ENCODE data around the gene MPL. TPM values are rescaled to one million over a fixed set of nuclear protein-coding genes. Genes with fewer than 3 reads are reported as not detected.

Gene MPL
- total RNA-seq, 2 experiments from 2014 or later, result not detected

DNA sequence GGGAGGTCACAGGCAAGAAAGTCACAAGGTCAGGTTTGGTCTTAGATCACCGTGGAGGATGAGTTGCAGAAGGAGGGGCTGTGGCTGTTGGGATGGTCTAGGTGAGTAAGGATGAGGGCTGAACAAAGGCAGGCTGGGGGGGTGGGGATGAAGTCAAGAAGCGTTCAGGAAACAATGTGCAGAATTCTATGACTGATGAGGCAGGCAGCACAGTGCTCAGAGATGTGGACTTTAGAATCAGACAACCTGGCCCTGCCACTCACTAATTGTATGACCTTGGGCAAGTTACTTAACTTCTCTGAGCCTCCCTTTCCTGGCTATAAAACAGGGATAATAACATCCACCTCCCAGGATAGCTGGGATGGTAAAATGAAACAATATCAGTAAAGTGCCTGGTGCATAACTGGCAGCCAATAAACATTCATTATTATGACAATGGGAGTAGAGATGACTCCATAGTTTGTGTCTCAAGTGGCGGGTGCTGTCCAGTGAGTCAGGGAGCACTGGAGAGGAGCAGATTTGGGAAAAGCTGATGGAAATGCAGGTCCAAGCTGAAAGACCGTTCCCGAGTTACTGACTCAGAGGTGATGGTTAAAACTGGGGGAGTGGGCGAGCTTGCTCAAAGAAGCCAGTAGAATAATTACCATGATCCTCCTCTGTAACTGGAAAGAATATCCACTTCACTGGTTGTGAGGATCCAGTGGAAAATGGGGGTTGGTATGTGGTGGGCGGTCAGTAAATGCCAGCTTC is 34.7 kb upstream of the MPL start:
- DNase-seq, result no peak
- POLR2A ChIA-PET, result no interaction called here
- Mint-ChIP-seq H3K27ac (no peak overlapping the region), H3K36me3 (no peaks in the 10 kb centered on the region), H3K9me3 (no peaks in the 10 kb centered on the region), H3K27me3 (no peaks in the 10 kb centered on the region), H3K4me1 (peaks cover 9% of the 10 kb centered on the region), H3K4me3 (no peak overlapping the region)
- ATAC-seq (ENCODE audit: low read depth), result no peak

DNA sequence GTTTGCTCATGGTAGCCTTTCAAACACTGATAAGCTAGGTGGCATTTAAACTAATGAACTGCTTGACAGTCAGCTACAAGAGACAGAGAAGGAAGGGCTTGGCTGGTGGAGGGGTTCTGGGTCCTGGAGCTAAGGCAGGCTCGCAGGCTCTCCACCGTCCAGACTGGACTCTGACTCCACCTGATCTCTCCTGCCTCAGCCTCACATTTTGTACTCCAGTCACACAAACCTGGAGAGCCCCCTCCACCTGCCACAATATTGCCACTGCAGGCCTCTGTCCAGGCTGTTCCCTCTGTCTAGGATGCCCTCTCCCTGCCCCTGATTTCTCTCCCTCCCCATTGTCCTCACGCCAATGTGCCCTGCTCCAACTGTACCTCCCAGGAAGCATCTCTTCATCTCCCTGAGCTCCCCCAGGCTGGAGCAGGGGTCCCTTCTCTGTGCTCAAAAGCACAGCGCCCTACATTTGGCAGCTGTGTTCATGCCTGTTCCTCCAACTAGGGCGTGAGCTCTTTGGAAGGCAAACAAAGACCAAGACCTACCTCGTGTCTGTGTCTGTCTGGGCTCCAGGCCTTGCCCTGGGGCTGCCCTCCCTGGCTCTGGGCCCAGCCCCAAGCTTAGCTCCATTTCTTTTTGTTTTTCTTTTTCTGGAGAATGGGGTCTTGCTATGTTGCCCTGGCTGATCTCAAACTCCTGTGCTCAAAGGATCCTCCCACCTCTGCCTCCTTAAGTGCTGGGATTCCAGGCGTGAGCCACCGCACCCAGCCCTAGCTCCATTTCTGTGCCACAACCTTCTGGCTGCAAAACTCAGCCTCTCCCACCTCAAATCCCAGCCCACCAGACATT is 33.9 kb upstream of the MPL start:
- H3K36me3 Mint-ChIP-seq, result no peaks in the 10 kb centered on the region
- H3K4me1 Mint-ChIP-seq, result peaks cover 9% of the 10 kb centered on the region
- no peak for ATAC-seq (ENCODE audit: low read depth)
- H3K27ac Mint-ChIP-seq, result no peak overlapping the region
- DNase-seq, result no peak
- H3K4me3 Mint-ChIP-seq, result no peak overlapping the region
- H3K27me3 Mint-ChIP-seq, result no peaks in the 10 kb centered on the region
- H3K9me3 Mint-ChIP-seq, result no peaks in the 10 kb centered on the region
- POLR2A ChIA-PET, result no interaction called here

DNA sequence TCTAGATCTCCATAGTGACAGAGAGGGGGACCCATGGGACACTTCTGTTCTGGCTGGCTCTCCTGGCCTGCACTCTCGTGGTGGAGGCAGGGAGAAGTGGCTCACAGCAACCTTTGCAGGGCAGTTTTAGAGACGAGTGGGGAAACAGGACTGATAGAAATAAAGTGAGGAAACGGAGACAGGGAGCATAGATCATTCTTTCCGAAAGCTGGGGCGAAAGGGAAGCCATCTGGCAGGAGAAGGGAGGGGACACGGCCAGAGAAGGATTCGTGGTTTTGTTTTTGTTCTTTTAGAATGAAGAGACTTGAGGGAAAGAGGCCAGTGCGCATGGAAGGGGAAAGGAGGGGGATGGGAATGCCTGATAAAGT is 33.3 kb upstream of the MPL start:
- no peak for ATAC-seq (ENCODE audit: low read depth)
- no peaks in the 10 kb centered on the region for H3K36me3 Mint-ChIP-seq
- POLR2A ChIA-PET, result no interaction called here

DNA sequence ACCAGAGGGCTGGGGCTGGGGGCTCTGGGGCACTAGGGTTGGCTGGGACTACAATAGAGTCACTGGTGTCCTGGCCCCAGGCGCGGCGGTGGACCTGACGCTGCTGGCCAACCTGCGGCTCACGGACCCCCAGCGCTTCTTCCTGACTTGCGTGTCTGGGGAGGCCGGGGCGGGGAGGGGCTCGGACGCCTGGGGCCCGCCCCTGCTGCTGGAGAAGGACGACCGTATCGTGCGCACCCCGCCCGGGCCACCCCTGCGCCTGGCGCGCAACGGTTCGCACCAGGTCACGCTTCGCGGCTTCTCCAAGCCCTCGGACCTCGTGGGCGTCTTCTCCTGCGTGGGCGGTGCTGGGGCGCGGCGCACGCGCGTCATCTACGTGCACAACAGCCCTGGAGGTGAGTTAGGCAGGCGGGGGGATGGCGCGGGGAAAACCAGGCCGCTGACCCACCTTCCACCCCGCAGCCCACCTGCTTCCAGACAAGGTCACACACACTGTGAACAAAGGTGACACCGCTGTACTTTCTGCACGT is 32.8 kb upstream of the MPL start:
- ATAC-seq (ENCODE audit: low read depth), result no peak
- Mint-ChIP-seq H3K4me3 (no peak overlapping the region), H3K9me3 (no peaks in the 10 kb centered on the region), H3K4me1 (peaks cover 9% of the 10 kb centered on the region), H3K27me3 (no peaks in the 10 kb centered on the region), H3K36me3 (no peaks in the 10 kb centered on the region), H3K27ac (no peak overlapping the region)
- POLR2A ChIA-PET, result no interaction called here
- no peak for DNase-seq

More for the DNA sequence above, 33.3 kb upstream of the MPL start:
- Mint-ChIP-seq H3K4me3 (no peak overlapping the region), H3K9me3 (no peaks in the 10 kb centered on the region), H3K4me1 (peaks cover 9% of the 10 kb centered on the region), H3K27ac (no peak overlapping the region), H3K27me3 (no peaks in the 10 kb centered on the region)
- DNase-seq, result no peak

DNA sequence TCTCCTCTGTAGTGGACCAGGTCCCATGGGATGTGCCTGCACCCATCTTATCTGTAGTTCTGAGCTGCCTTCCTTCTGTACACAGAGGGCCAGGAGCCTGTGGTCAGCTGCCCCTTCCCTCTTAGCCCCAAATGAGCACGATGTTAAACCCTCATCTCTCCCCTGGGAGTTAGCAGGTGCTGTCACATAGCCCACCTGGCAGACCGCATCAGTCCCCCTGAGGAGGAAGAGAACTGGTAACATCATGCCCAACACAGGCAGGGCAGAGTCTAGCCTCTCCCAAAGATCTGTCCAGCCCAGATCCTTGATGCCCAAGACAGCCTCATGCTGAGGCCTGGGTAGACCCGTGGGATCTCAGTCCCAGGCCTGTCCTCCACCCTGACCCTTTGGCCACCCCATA is 32.2 kb upstream of the MPL start:
- Mint-ChIP-seq H3K27me3 (no peaks in the 10 kb centered on the region), H3K9me3 (no peaks in the 10 kb centered on the region), H3K4me3 (no peak overlapping the region), H3K36me3 (no peaks in the 10 kb centered on the region), H3K27ac (no peak overlapping the region), H3K4me1 (peaks cover 8% of the 10 kb centered on the region)
- POLR2A ChIA-PET, result no interaction called here
- ATAC-seq (ENCODE audit: low read depth) (no peak), DNase-seq (no peak)

DNA sequence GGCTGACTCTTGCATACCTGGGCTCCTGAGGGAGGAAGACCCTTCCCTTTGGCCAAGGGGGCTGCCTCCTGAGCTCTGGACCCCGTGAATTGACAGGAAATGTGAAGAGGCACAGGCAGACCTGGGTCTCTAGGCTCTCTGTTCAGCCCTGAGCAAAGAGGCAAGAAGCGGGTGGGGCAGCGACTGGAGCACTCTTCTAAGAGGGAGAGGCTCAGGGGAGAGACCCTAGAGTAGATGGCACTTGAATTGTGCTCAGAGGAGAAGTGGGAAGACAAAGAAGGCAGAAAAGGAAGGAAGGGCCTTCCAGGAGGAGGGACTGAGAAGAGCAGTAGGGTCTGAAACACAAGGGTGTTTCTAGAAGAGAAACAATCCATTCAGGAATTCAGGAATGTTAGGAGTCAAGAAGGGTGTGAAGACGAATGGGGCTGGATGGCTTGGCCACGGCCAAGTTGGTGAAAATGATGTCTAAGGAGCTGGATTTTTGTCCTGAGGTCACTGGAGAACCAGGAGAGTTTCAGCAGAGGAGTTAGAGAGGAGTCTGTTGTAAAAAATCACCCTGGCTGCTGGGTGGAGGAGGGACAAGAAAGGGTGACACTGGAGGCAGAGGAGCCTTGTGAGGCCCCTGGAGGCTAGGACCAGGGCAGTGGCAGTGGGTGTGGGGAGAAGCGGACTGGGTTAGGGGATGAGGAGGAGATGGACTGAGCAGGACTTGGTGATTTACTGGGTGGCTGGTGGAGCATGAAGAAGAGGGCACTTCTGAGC is 31.5 kb upstream of the MPL start:
- ATAC-seq (ENCODE audit: low read depth), result no peak
- Mint-ChIP-seq H3K9me3 (no peaks in the 10 kb centered on the region), H3K4me3 (no peak overlapping the region), H3K27me3 (no peaks in the 10 kb centered on the region), H3K36me3 (no peaks in the 10 kb centered on the region), H3K4me1 (peaks cover 2% of the 10 kb centered on the region), H3K27ac (peak overlapping the region; percentile 2)
- DNase-seq, result no peak
- POLR2A ChIA-PET, result no interaction called here

DNA sequence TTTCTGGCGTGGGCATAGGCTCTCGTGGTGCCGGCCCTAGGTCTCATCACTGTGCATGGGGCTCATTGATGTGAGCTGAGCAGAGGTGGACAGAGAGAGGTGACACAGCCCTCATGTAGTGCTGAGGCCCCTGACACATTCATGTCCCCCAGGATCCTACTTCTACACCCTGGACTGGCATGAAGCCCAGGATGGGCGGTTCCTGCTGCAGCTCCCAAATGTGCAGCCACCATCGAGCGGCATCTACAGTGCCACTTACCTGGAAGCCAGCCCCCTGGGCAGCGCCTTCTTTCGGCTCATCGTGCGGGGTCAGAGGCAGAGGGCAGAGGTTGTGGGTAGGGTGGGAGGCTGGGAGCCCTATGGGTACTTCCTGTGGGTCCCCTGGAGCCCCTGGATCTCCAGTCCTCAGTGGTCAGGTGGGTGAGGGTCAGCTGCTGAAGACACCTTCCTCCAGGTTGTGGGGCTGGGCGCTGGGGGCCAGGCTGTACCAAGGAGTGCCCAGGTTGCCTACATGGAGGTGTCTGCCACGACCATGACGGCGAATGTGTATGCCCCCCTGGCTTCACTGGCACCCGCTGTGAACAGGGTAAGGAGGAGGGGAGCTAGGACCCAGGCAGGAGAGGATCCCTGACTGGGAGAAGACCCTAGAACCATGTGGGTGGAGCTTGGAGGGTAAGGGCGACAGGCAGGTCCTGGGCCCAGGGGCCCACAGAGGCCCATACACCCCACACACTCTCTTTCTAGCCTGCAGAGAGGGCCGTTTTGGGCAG is 30.7 kb upstream of the MPL start:
- no peak overlapping the region for H3K27ac Mint-ChIP-seq
- H3K36me3 Mint-ChIP-seq, result no peaks in the 10 kb centered on the region
- POLR2A ChIA-PET, result no interaction called here
- DNase-seq, result no peak
- no peak overlapping the region for H3K4me3 Mint-ChIP-seq
- no peaks in the 10 kb centered on the region for H3K9me3 Mint-ChIP-seq
- peaks cover 2% of the 10 kb centered on the region for H3K4me1 Mint-ChIP-seq
- H3K27me3 Mint-ChIP-seq, result no peaks in the 10 kb centered on the region
- ATAC-seq (ENCODE audit: low read depth), result no peak

DNA sequence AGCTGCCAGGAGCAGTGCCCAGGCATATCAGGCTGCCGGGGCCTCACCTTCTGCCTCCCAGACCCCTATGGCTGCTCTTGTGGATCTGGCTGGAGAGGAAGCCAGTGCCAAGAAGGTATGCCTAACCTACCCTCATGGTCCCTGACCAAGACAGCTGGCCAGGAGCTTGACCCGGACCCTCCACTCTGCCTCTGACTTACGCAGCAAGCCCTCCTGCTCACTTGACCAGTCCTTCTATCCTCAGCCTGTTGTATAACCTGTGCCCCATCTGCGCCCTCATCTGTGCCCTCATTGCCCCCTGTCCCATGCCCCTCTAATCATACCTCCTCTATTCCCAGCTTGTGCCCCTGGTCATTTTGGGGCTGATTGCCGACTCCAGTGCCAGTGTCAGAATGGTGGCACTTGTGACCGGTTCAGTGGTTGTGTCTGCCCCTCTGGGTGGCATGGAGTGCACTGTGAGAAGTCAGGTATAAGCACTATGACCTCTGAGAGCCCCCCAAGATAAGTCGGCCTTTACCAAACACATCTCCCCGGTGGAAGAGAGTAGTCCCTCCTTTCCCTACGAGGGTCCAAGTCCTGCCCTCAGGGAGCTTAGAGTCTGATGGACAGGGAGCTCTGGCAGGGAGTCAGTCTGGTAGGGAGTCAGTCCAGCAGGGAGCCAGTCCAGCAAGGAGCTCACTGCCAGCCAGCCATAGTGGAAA is 30.0 kb upstream of the MPL start:
- Mint-ChIP-seq H3K27ac (no peak overlapping the region), H3K9me3 (no peaks in the 10 kb centered on the region), H3K4me1 (peaks cover 2% of the 10 kb centered on the region), H3K4me3 (no peak overlapping the region), H3K36me3 (no peaks in the 10 kb centered on the region), H3K27me3 (no peaks in the 10 kb centered on the region)
- ATAC-seq (ENCODE audit: low read depth) (no peak), DNase-seq (no peak)
- POLR2A ChIA-PET, result no interaction called here

DNA sequence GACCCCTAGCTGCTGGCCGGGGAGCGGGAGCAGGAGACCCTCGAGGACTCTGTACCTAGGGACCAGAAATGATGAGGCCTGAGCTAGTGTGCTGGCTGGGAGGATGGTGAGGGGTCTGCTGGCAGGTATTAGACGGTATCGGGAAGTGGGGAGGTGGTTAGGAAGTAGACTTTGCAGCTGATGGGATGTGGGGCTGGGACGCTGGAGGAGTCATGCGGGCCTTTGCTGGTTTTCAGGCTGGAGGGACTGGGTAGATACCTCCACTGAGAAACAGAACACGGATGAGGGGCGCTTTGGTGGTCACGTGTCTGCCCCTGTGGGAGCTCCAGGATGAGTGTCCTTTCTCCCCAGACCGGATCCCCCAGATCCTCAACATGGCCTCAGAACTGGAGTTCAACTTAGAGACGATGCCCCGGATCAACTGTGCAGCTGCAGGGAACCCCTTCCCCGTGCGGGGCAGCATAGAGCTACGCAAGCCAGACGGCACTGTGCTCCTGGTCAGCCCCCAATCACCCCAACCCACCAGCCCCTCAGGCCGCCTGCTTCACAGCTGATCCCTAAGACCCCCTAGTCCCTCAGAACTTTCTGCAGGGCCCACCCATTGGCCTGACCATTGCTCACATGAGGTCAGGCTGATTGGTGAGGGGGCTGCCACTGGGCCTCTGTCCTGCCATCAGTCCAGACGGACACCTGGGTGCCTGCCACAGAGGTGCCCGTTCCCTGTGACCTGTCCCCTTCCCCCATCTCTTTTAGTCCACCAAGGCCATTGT is 28.8 kb upstream of the MPL start:
- DNase-seq (no peak), ATAC-seq (ENCODE audit: low read depth) (no peak)
- Mint-ChIP-seq H3K27ac (no peak overlapping the region), H3K4me1 (peaks cover 2% of the 10 kb centered on the region), H3K27me3 (no peaks in the 10 kb centered on the region), H3K36me3 (no peaks in the 10 kb centered on the region), H3K9me3 (no peaks in the 10 kb centered on the region), H3K4me3 (no peak overlapping the region)
- POLR2A ChIA-PET, result no interaction called here

DNA sequence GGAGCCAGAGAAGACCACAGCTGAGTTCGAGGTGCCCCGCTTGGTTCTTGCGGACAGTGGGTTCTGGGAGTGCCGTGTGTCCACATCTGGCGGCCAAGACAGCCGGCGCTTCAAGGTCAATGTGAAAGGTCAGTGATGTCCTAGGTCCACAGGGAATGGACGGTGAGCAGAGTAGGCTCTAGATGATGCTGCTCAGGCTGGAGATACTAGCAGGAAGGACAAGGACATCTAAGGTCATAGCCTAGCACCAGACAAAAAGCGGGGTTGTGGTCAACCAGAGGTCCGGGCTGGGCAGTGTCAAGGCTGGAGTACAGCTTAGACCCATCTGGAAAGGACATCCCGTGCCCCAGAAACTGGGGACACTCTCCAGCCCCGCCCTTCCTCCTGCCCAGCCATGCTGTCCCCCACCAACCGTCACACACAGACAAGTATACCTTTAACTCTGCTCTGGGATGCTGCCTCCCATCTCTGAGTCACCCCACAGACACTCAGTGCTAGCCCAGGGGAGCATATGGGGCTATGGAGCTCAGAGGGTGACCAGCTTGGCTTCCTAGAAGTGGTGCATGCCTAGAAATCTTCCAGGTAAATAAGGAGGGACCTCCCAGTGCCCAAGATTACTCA is 28.1 kb upstream of the MPL start:
- POLR2A ChIA-PET, result no interaction called here
- DNase-seq, result no peak
- H3K27me3 Mint-ChIP-seq, result no peaks in the 10 kb centered on the region
- no peak overlapping the region for H3K4me3 Mint-ChIP-seq
- no peak overlapping the region for H3K27ac Mint-ChIP-seq
- no peaks in the 10 kb centered on the region for H3K9me3 Mint-ChIP-seq
- no peak for ATAC-seq (ENCODE audit: low read depth)
- H3K4me1 Mint-ChIP-seq, result no peaks in the 10 kb centered on the region
- no peaks in the 10 kb centered on the region for H3K36me3 Mint-ChIP-seq

DNA sequence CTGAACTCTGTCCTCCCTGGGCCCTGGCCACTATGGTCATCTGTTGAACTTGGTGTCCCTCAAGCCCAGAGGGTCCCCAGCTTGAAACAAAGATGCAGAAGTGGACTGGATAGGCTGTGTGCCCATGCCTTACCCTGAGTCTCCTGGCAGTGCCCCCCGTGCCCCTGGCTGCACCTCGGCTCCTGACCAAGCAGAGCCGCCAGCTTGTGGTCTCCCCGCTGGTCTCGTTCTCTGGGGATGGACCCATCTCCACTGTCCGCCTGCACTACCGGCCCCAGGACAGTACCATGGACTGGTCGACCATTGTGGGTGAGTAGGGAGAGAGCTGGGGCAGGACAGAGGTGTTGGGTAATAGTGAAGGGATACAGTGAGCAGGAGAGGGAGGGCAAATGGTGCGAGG is 26.1 kb upstream of the MPL start:
- DNase-seq, result no peak
- Mint-ChIP-seq H3K4me3 (no peak overlapping the region), H3K36me3 (no peaks in the 10 kb centered on the region), H3K4me1 (no peaks in the 10 kb centered on the region), H3K9me3 (no peaks in the 10 kb centered on the region), H3K27me3 (no peaks in the 10 kb centered on the region), H3K27ac (no peak overlapping the region)
- POLR2A ChIA-PET, result no interaction called here
- ATAC-seq (ENCODE audit: low read depth), result no peak

DNA sequence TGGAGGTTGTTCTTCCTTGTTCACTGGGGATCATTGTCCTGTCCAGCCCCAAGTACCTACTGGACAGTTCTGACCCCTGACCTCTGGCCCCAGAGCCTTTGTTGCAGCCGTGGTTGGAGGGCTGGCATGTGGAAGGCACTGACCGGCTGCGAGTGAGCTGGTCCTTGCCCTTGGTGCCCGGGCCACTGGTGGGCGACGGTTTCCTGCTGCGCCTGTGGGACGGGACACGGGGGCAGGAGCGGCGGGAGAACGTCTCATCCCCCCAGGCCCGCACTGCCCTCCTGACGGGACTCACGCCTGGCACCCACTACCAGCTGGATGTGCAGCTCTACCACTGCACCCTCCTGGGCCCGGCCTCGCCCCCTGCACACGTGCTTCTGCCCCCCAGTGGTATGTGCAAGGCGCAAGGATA is 25.4 kb upstream of the MPL start:
- H3K9me3 Mint-ChIP-seq, result no peaks in the 10 kb centered on the region
- no peak overlapping the region for H3K27ac Mint-ChIP-seq
- H3K4me1 Mint-ChIP-seq, result no peaks in the 10 kb centered on the region
- DNase-seq, result no peak
- H3K4me3 Mint-ChIP-seq, result no peak overlapping the region
- H3K27me3 Mint-ChIP-seq, result no peaks in the 10 kb centered on the region
- POLR2A ChIA-PET, result no interaction called here
- no peak for ATAC-seq (ENCODE audit: low read depth)
- no peaks in the 10 kb centered on the region for H3K36me3 Mint-ChIP-seq
